H1 (cell line): Measurements from ENCODE around the gene INPP5A. TPM values are rescaled to one million over a fixed set of nuclear protein-coding genes. Genes with fewer than 3 reads are reported as not detected.

Experiments
- CBX8 ChIP-seq: fragments of 300-800, 300-1000 bp; sonication (generic); IDR thresholded peaks from 2 replicates; pipeline ENCODE4 v1.7.1; 2016; ENCODE audit warnings: low read depth, low read length, borderline replicate concordance
- SP4 ChIP-seq: IDR thresholded peaks from 2 replicates; pipeline ENCODE4 v1.6.1; 2012; ENCODE audit warnings: low read length, inconsistent platforms
- polyA plus RNA-seq, 7 experiments: library from polyadenylated mRNA; depleted of rRNA in 3 of 7; stranded (reverse) in 5 of 7; unstranded in 2 of 7; fragments of >200 nt in 5 of 7; fragments of 200-250 nt in 2 of 7; gene quantifications; 1 replicate in 5 of 7; 2 replicates in 1 of 7; 4 replicates in 1 of 7; pipeline versions ENCODE4 v1.2.1 to v1.2.3, GENCODE V29; 2011 to 2013; ENCODE audit warnings: missing spikeins in 2 of 7, mixed read lengths in 2 of 7
- total RNA-seq: library from RNA; stranded (reverse); fragmentation: NEBNext Ultra II Directional; extraction: Animal tissue kit (Norgen Biotek cat#: 25700); gene quantifications from 2 replicates; pipeline ENCODE4 v1.2.1, GENCODE V29; 2021
- TF ChIP-seq, protein P1 (sequence below), 3 experiments: IDR thresholded peaks; 1 replicate in 2 of 3; 2 replicates in 1 of 3; pipeline versions ENCODE4 v1.5.1 to v1.6.1; 2011; ENCODE audit warnings: low read length in 3 of 3, mild to moderate bottlenecking in 3 of 3, inconsistent platforms in 2 of 3, low read depth in 1 of 3, moderate library complexity in 1 of 3; ENCODE audit not compliant: insufficient read depth in 1 of 3; ENCODE audit errors: control extremely low read depth in 1 of 3

The INPP5A gene
- total and polyA plus RNA-seq, 2 of the 8 experiments (the other 6 are each of a cell fraction or from before 2014, with no cell fraction given) = 19.7 to 27.5 TPM

- TF ChIP-seq CBX8 (no peak), SP4 (no peak)
- TF ChIP-seq, protein P1, sequence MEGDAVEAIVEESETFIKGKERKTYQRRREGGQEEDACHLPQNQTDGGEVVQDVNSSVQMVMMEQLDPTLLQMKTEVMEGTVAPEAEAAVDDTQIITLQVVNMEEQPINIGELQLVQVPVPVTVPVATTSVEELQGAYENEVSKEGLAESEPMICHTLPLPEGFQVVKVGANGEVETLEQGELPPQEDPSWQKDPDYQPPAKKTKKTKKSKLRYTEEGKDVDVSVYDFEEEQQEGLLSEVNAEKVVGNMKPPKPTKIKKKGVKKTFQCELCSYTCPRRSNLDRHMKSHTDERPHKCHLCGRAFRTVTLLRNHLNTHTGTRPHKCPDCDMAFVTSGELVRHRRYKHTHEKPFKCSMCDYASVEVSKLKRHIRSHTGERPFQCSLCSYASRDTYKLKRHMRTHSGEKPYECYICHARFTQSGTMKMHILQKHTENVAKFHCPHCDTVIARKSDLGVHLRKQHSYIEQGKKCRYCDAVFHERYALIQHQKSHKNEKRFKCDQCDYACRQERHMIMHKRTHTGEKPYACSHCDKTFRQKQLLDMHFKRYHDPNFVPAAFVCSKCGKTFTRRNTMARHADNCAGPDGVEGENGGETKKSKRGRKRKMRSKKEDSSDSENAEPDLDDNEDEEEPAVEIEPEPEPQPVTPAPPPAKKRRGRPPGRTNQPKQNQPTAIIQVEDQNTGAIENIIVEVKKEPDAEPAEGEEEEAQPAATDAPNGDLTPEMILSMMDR (IDR thresholded peaks at IDR 0.05; ENCODE audit: control extremely low read depth in 1 of 3, insufficient read depth in 1 of 3, low read depth in 1 of 3, low read length in 3 of 3) = no peak
Observed at GRCh38 chr10:132739225-132739613, 201.6 kb downstream of the INPP5A start (continued).
